Right lobe of liver (tissue), 4 donors: ENCODE data around the gene DCST2.

Experiments used
- POLR2A ChIP-seq: fragments of 450-650 bp; IDR thresholded peaks from one replicate; pipeline ENCODE4 v1.6.1; 2017; ENCODE audit warnings: antibody characterized with exemption, mild to moderate bottlenecking
- TF ChIP-seq, protein P1 (sequence below), 4 donors: fragments of 200-600 bp in 3 of 4; fragments of 450-650 bp in 1 of 4; IDR thresholded peaks; one replicate each; pipeline versions ENCODE4 v1.5.1 to v1.8.0; 2016 to 2022; ENCODE audit warnings: antibody characterized with exemption in 4 of 4, mild to moderate bottlenecking in 2 of 4
- donor health status: DM: no; HTN: no; CAD: no.
- donor health status: DM: no; HTN: no; CAD: no.
- donor health status: DM: no; HTN: yes; CAD: no.

DNA sequence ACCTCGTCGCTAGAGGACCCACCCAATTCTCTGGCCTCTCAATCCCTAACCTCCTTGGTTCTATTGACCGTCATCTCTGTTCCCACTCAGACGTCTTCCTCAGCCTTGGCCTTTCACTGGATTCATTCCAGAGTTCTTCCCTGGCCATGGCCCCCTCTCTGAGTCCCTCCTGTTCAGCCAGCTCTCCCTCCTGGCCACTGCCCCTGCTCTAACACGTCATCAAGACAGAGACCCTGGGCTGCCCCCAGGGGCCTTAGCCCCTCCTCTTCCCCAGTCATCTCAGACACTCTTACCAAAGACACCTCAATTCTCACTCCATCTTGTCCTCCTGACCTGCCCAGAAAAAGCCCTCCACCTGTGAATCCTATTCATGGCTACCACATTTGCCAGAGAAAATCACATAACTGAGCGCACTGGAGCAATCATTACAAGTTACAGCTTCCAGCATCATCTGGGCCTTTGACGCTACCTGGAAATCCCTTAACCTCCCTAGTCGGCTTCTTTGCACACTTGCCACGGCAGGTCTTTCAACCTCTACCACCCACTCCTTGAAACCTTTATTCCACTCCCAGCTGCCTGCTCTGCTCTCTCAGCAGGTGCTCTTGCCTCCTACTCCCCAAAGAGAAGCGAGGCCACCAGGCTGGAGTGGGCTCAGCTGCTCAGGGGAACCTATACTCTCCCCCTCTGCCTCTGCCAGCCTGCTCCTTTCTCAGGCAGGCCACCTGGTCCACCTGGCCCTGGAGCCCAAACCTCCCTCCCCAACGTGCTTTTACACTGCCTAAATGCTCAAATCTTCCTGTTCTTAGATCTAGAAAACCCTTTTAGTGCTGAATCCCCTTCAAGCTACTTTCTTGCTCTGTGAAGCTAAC lies 14.0 kb downstream of the DCST2 start:
- no peak for TF ChIP-seq POLR2A
- TF ChIP-seq, protein P1, sequence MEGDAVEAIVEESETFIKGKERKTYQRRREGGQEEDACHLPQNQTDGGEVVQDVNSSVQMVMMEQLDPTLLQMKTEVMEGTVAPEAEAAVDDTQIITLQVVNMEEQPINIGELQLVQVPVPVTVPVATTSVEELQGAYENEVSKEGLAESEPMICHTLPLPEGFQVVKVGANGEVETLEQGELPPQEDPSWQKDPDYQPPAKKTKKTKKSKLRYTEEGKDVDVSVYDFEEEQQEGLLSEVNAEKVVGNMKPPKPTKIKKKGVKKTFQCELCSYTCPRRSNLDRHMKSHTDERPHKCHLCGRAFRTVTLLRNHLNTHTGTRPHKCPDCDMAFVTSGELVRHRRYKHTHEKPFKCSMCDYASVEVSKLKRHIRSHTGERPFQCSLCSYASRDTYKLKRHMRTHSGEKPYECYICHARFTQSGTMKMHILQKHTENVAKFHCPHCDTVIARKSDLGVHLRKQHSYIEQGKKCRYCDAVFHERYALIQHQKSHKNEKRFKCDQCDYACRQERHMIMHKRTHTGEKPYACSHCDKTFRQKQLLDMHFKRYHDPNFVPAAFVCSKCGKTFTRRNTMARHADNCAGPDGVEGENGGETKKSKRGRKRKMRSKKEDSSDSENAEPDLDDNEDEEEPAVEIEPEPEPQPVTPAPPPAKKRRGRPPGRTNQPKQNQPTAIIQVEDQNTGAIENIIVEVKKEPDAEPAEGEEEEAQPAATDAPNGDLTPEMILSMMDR (IDR thresholded peaks at IDR 0.05): no peak
